Panc1 (cell line): Measurements from ENCODE around the gene NDUFV2.

Source experiments
- POLR2AphosphoS5 ChIP-seq: IDR thresholded peaks from 2 replicates; pipeline ENCODE4 v1.6.1; 2012; ENCODE audit warnings: mild to moderate bottlenecking, low read depth, low read length, moderate library complexity
- SIN3A ChIP-seq: IDR thresholded peaks from 2 replicates; pipeline ENCODE4 v1.6.1; 2012; ENCODE audit warnings: low read depth, mild to moderate bottlenecking, low read length, moderate library complexity, borderline replicate concordance; ENCODE audit not compliant: insufficient read depth
- TCF7L2 ChIP-seq: IDR thresholded peaks from 2 replicates; pipeline ENCODE4 v1.6.1; 2011; ENCODE audit warnings: mild to moderate bottlenecking, low read depth, low read length, inconsistent platforms
- TF ChIP-seq, protein P1 (sequence below): fragments of 450-650 bp; IDR thresholded peaks from 2 replicates; pipeline ENCODE4 v1.5.1; 2017; ENCODE audit warnings: mild to moderate bottlenecking
- TF ChIP-seq, protein P2 (sequence below), 2 experiments: IDR thresholded peaks; 2 replicates each; pipeline ENCODE4 v1.6.1; 2011 to 2012; ENCODE audit warnings: low read depth in 2 of 2, control low read depth in 1 of 2, low read length in 1 of 2, mild to moderate bottlenecking in 1 of 2, moderate library complexity in 1 of 2; ENCODE audit not compliant: insufficient read depth in 1 of 2

DNA sequence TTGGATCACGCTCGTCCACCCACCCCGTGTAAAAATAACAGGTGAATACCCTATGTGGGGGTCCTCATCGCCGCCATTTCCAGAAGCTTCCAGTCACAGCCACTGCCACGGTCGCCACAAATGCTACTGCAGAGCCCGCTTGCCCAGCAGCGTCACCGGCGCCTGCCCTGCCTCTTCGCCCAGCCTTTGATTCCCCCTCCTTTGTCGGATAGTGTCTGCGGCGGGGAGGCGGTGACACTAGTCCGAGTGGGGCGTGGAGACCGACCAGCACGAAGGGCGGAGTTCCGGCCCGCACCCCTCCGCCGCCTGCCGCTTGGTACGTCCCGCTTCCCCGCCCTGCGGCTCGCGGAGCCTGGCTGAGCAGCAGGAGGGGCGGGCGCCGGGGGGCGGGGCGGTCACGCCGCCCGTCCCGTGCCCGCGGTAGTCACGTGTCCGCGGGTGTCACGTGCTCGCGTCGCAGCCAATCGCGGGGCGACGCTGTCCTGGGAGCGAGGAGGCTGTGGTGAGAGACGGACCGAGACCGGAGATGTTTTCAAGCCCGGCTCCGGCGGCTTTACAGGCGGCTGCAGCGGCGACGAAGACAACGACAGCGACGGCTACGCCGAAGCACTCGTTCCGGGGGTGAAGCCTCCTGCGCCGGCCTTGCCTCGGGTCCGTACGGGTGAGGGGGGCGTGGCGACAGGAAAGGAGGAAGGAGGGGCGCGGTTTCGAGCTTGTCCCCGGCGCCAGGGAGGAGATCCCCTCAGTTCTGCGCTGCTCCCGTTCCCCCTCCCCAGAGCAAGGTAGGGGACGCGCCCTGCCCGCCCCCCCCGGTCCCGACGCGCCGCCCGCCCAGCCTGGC lies 34.0 kb downstream of the NDUFV2 start, which contains the start of gene ANKRD12:
- TF ChIP-seq SIN3A: peak; percentile 4; the same call in 1 of the 2 replicates
- TF ChIP-seq, protein P1, sequence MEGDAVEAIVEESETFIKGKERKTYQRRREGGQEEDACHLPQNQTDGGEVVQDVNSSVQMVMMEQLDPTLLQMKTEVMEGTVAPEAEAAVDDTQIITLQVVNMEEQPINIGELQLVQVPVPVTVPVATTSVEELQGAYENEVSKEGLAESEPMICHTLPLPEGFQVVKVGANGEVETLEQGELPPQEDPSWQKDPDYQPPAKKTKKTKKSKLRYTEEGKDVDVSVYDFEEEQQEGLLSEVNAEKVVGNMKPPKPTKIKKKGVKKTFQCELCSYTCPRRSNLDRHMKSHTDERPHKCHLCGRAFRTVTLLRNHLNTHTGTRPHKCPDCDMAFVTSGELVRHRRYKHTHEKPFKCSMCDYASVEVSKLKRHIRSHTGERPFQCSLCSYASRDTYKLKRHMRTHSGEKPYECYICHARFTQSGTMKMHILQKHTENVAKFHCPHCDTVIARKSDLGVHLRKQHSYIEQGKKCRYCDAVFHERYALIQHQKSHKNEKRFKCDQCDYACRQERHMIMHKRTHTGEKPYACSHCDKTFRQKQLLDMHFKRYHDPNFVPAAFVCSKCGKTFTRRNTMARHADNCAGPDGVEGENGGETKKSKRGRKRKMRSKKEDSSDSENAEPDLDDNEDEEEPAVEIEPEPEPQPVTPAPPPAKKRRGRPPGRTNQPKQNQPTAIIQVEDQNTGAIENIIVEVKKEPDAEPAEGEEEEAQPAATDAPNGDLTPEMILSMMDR: no peak
- TF ChIP-seq, protein P2, sequence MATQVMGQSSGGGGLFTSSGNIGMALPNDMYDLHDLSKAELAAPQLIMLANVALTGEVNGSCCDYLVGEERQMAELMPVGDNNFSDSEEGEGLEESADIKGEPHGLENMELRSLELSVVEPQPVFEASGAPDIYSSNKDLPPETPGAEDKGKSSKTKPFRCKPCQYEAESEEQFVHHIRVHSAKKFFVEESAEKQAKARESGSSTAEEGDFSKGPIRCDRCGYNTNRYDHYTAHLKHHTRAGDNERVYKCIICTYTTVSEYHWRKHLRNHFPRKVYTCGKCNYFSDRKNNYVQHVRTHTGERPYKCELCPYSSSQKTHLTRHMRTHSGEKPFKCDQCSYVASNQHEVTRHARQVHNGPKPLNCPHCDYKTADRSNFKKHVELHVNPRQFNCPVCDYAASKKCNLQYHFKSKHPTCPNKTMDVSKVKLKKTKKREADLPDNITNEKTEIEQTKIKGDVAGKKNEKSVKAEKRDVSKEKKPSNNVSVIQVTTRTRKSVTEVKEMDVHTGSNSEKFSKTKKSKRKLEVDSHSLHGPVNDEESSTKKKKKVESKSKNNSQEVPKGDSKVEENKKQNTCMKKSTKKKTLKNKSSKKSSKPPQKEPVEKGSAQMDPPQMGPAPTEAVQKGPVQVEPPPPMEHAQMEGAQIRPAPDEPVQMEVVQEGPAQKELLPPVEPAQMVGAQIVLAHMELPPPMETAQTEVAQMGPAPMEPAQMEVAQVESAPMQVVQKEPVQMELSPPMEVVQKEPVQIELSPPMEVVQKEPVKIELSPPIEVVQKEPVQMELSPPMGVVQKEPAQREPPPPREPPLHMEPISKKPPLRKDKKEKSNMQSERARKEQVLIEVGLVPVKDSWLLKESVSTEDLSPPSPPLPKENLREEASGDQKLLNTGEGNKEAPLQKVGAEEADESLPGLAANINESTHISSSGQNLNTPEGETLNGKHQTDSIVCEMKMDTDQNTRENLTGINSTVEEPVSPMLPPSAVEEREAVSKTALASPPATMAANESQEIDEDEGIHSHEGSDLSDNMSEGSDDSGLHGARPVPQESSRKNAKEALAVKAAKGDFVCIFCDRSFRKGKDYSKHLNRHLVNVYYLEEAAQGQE (IDR thresholded peaks at IDR 0.05; ENCODE audit: insufficient read depth in 1 of 2, low read depth in 2 of 2, low read length in 1 of 2): no peak
- TF ChIP-seq POLR2AphosphoS5: peak; percentile 76
- TF ChIP-seq TCF7L2: 0 out of 2 replicates have a peak, but pooled peaks have one; percentile 32
